DND-41 (cell line): ENCODE data around the gene EFCAB13.
"Not testable (repeated sequence)": the region's sequence is repeated elsewhere in the genome, so short reads cannot be mapped to it uniquely, and the experiment has no call there.

Experiments
- ATAC-seq: fragments of 200-7000 bp; cut with Tn5 transposase; 3 replicates; pipeline ENCODE4 v1.9.1; 2021; ENCODE audit warnings: low read depth; ENCODE audit not compliant: insufficient read depth
- DNase-seq: peaks from one replicate; pipeline ENCODE4 v3.0.0-alpha.2; 2020
- H2AFZ ChIP-seq: 2 replicates; pipeline ENCODE4 v1.6.0; 2012; ENCODE audit warnings: low read depth, low read length
- H3K27ac ChIP-seq: 2 replicates; pipeline ENCODE4 v1.5.1; 2012; ENCODE audit warnings: low read length, inconsistent platforms
- H3K27me3 ChIP-seq: fragments of 200-600 bp; sonication (generic); 2 replicates; pipeline ENCODE4 v1.6.0; 2012; ENCODE audit warnings: low read length, mild to moderate bottlenecking, inconsistent platforms; ENCODE audit not compliant: insufficient read depth, poor library complexity
- H3K36me3 ChIP-seq: 2 replicates; pipeline ENCODE4 v1.5.1; 2012; ENCODE audit warnings: low read length, inconsistent platforms; ENCODE audit not compliant: insufficient read depth
- H3K4me1 ChIP-seq: 2 replicates; pipeline ENCODE4 v1.5.1; 2012; ENCODE audit warnings: mild to moderate bottlenecking, low read length; ENCODE audit not compliant: insufficient read depth
- H3K4me2 ChIP-seq: 2 replicates; pipeline ENCODE4 v1.6.0; 2012; ENCODE audit warnings: mild to moderate bottlenecking, moderate library complexity, low read length, inconsistent platforms; ENCODE audit not compliant: insufficient read depth
- H3K4me3 ChIP-seq, 2 experiments: fragments of 200-600 bp in 1 of 2; shearing (Covaris generic) in 1 of 2; 2 replicates each; pipeline ENCODE4 v1.5.1; 2012 to 2016; ENCODE audit warnings: inconsistent platforms in 2 of 2, low read length in 2 of 2, mild to moderate bottlenecking in 2 of 2, low read depth in 1 of 2, moderate library complexity in 1 of 2
- H3K79me2 ChIP-seq: 2 replicates; pipeline ENCODE4 v1.6.0; 2012; ENCODE audit warnings: low read length, inconsistent platforms; ENCODE audit not compliant: insufficient read depth
- H3K9ac ChIP-seq: 2 replicates; pipeline ENCODE4 v1.6.0; 2012; ENCODE audit warnings: low read depth, mild to moderate bottlenecking, inconsistent platforms, low read length, moderate library complexity
- H3K9me3 ChIP-seq: 2 replicates; pipeline ENCODE4 v1.5.1; 2012; ENCODE audit warnings: low read length, moderate library complexity, mild to moderate bottlenecking, inconsistent platforms; ENCODE audit not compliant: insufficient read depth, severe bottlenecking
- H4K20me1 ChIP-seq: 2 replicates; pipeline ENCODE4 v1.6.0; 2012; ENCODE audit warnings: low read length; ENCODE audit not compliant: insufficient read depth
- EZH2 ChIP-seq: IDR thresholded peaks from 3 replicates; pipeline ENCODE4 v1.6.1; 2012; ENCODE audit warnings: borderline replicate concordance, low read depth, mild to moderate bottlenecking, moderate library complexity, low read length, inconsistent platforms; ENCODE audit not compliant: severe bottlenecking
- TF ChIP-seq, protein P1 (sequence below): IDR thresholded peaks from 2 replicates; pipeline ENCODE4 v1.5.1; 2012; ENCODE audit warnings: borderline replicate concordance, low read length, moderate library complexity, mild to moderate bottlenecking; ENCODE audit not compliant: poor library complexity, severe bottlenecking; ENCODE audit errors: extremely low read depth

The EFCAB13 gene

DNA sequence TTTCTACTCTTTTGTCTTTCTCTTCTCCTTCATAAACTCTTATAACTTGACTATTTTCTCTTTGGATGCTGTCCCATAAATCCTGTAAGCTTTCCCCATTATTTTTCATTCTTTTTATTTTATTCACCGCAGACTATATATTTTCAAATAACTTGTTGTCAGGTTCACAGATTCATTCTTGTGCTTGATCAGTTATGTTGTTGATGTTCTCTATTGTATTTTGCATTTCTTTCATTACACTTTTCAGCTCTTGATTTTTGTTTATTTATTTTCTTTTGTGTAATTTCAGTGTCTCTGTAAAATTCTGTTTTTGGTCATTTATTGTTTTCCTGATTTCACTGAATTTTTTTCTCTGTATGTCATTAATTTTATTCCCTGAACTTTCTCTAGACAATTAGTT is 49.2 kb downstream of the EFCAB13 start:
- Histone ChIP-seq H3K27me3 (no peaks in the 10 kb centered on the region), H3K36me3 (no peaks in the 10 kb centered on the region), H3K27ac (no peak overlapping the region), H3K9ac (no peak overlapping the region), H3K4me1 (no peaks in the 10 kb centered on the region), H3K79me2 (no peaks in the 10 kb centered on the region), H2AFZ (no peak overlapping the region), H3K9me3 (peaks cover 10% of the 10 kb centered on the region), H3K4me3 (no peak overlapping the region), H3K4me2 (no peak overlapping the region), H4K20me1 (no peaks in the 10 kb centered on the region)
- DNase-seq: no peak
- no peak for TF ChIP-seq EZH2
- TF ChIP-seq, protein P1, sequence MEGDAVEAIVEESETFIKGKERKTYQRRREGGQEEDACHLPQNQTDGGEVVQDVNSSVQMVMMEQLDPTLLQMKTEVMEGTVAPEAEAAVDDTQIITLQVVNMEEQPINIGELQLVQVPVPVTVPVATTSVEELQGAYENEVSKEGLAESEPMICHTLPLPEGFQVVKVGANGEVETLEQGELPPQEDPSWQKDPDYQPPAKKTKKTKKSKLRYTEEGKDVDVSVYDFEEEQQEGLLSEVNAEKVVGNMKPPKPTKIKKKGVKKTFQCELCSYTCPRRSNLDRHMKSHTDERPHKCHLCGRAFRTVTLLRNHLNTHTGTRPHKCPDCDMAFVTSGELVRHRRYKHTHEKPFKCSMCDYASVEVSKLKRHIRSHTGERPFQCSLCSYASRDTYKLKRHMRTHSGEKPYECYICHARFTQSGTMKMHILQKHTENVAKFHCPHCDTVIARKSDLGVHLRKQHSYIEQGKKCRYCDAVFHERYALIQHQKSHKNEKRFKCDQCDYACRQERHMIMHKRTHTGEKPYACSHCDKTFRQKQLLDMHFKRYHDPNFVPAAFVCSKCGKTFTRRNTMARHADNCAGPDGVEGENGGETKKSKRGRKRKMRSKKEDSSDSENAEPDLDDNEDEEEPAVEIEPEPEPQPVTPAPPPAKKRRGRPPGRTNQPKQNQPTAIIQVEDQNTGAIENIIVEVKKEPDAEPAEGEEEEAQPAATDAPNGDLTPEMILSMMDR: no peak
- no peak for ATAC-seq

DNA sequence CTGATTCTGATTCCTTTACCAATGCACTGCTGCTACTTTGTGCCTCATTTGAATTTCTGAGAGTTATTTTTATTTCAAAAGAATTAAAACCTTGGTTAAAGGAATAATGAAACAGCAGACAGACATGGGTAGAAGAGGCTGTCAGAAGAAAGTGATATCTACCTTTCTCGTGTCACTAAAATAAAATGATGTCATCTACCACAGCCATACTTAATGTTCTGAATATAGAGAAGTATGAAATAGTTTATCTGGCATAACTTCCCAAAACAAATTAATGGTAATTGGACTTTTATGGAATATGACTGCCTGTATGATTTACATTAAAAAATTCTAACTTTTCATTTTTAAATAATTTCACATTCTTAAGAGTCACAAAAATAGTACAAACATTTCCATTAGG is 52.5 kb downstream of the EFCAB13 start:
- H3K4me2 ChIP-seq: no peak overlapping the region
- no peak overlapping the region for H3K27ac ChIP-seq
- H3K36me3 ChIP-seq: no peaks in the 10 kb centered on the region
- H3K79me2 ChIP-seq: no peaks in the 10 kb centered on the region
- no peak for DNase-seq
- no peak overlapping the region for H2AFZ ChIP-seq
- H3K4me3 ChIP-seq: no peak overlapping the region
- no peaks in the 10 kb centered on the region for H4K20me1 ChIP-seq
- H3K27me3 ChIP-seq: no peaks in the 10 kb centered on the region
- TF ChIP-seq, protein P1: no peak
- no peak for TF ChIP-seq EZH2
- H3K9ac ChIP-seq: no peak overlapping the region
- ATAC-seq: no peak
- peaks cover 10% of the 10 kb centered on the region for H3K9me3 ChIP-seq
- H3K4me1 ChIP-seq: no peaks in the 10 kb centered on the region

DNA sequence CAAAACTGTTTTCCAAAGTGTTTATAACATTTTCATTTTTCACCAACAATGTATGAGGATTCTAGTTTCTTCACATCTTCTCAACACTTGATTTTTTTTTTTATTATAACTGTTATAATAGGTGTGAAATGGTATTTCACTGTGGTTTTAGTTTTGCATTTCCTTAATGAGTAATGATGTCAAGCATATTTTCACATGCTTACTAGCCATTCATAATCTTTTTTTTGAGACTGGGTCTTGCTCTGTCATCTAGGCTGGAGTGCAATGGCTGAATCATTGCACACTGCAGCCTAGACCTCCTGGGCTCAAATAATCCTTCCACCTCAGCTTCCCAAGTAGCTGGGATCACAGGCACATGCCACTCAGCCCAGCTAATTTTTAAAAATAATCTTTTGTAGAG is 65.1 kb downstream of the EFCAB13 start:
- Histone ChIP-seq H3K4me1 (no peaks in the 10 kb centered on the region), H3K4me3 (no peak overlapping the region), H3K79me2 (no peaks in the 10 kb centered on the region), H3K36me3 (no peaks in the 10 kb centered on the region), H3K27me3 (no peaks in the 10 kb centered on the region), H4K20me1 (no peaks in the 10 kb centered on the region), H2AFZ (no peak overlapping the region), H3K9ac (no peak overlapping the region), H3K9me3 (no peaks in the 10 kb centered on the region), H3K4me2 (no peak overlapping the region), H3K27ac (no peak overlapping the region)
- ATAC-seq (no peak), DNase-seq (no peak)
- TF ChIP-seq EZH2: no peak
- TF ChIP-seq, protein P1: no peak

DNA sequence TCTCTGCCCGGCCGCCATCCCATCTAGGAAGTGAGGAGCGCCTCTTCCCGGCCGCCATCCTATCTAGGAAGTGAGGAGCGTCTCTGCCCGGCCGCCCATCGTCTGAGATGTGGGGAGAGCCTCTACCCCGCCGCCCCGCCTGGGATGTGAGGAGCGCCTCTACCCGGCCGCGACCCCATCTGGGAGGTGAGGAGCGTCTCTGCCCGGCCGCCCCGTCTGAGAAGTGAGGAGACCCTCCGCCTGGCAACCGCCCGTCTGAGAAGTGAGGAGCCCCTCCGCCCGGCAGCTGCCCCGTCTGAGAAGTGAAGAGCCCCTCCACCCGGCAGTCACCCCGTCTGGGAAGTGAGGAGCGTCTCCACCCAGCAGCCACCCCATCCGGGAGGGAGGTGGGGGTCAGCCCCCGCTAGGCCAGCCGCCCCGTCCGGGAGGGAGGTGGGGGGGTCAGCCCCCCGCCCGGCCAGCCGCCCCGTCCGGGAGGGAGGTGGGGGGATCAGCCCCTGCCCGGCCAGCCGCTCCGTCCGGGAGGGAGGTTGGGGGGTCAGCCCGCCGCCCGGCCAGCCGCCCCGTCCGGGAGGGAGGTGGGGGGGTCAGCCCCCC is 73.9 kb downstream of the EFCAB13 start:
- H3K36me3 ChIP-seq, H3K27ac ChIP-seq, ATAC-seq, H3K9ac ChIP-seq, DNase-seq, H3K4me1 ChIP-seq, H3K79me2 ChIP-seq, H4K20me1 ChIP-seq, H3K9me3 ChIP-seq, H3K4me3 ChIP-seq, H3K4me2 ChIP-seq, H3K27me3 ChIP-seq, H2AFZ ChIP-seq: not testable (repeated sequence)
